Cardiac muscle cell (in vitro differentiated cells and primary cell): ENCODE measurements around the gene KCNA10. TPM values are rescaled to one million over a fixed set of nuclear protein-coding genes. Genes with fewer than 3 reads are reported as not detected.

Experiments
- DNase-seq, 2 donors: peaks; one replicate each; pipeline versions ENCODE4 v3.0.0 to v3.0.0-alpha.2; 2010 to 2017; ENCODE audit warnings: low read depth in 1 of 2, low spot score in 1 of 2
- H3K27ac ChIP-seq: fragments of 200-600 bp; sonication (generic); 2 replicates; pipeline ENCODE4 v1.5.1; 2016
- H3K27me3 ChIP-seq: fragments of 200-600 bp; sonication (generic); 2 replicates; pipeline ENCODE4 v1.6.0; 2016; ENCODE audit warnings: control low read depth
- H3K36me3 ChIP-seq: fragments of 200-600 bp; sonication (generic); 2 replicates; pipeline ENCODE4 v1.5.1; 2016; ENCODE audit warnings: control low read depth
- H3K4me1 ChIP-seq: fragments of 200-600 bp; sonication (generic); 2 replicates; pipeline ENCODE4 v1.8.1; 2017; ENCODE audit warnings: low read depth, mild to moderate bottlenecking, mixed run types
- H3K4me3 ChIP-seq: fragments of 200-600 bp; sonication (generic); 2 replicates; pipeline ENCODE4 v1.5.1; 2016; ENCODE audit warnings: mild to moderate bottlenecking
- H3K9me3 ChIP-seq: fragments of 200-600 bp; sonication (generic); 2 replicates; pipeline ENCODE4 v1.5.1; 2017; ENCODE audit warnings: low read depth, mild to moderate bottlenecking, control low read depth
- CTCF ChIP-seq: IDR thresholded peaks from 2 replicates; pipeline ENCODE4 v1.5.1; 2012; ENCODE audit warnings: low read depth, mild to moderate bottlenecking, low read length
- polyA plus RNA-seq: library from polyadenylated mRNA; unstranded; fragments of >200 nt; fragmentation: Nextera tagmentation; extraction: Ambion mirVana; gene quantifications from 2 replicates; pipeline ENCODE4 v1.2.1, GENCODE V29; 2016
- total RNA-seq: library from RNA; depleted of rRNA; stranded (reverse); fragments of >200 nt; gene quantifications from 2 replicates; pipeline ENCODE4 v1.2.3, GENCODE V29; 2016

Gene KCNA10
- total and polyA plus RNA-seq, 2 experiments from 2014 or later = not detected

DNA sequence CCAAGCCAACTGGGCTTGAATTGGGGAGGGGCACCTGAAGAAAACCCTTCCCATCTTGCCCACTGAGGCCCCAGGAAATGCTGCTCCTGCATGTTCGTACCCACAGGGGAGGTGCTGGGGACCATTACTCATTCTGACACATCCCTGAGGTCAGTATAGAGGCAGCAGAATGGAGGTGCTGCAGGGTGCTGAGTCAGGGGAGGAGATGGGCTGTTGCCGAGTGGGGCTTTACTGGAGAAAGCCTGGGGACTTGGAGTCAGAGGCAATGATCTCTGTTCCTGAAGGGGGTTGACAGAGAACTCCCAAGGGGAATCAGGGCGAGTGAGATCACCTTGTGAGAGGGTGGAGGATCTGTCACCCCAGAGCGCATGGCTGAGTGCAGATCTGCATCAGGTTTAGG lies 40.2 kb upstream of the KCNA10 start:
- TF ChIP-seq CTCF = no peak
- no peaks in the 10 kb centered on the region for H3K9me3 ChIP-seq
- H3K4me3 ChIP-seq = no peak overlapping the region
- no peak for DNase-seq
- H3K36me3 ChIP-seq = no peaks in the 10 kb centered on the region
- H3K4me1 ChIP-seq = no peaks in the 10 kb centered on the region
- no peak overlapping the region for H3K27ac ChIP-seq
- H3K27me3 ChIP-seq = peaks cover 47% of the 10 kb centered on the region

GRCh38 chr1:110557481-110557880 lies 38.5 kb upstream of the KCNA10 start:
- TF ChIP-seq CTCF = no peak
- no peaks in the 10 kb centered on the region for H3K4me1 ChIP-seq
- H3K27me3 ChIP-seq = peaks cover 64% of the 10 kb centered on the region
- no peak for DNase-seq
- no peaks in the 10 kb centered on the region for H3K9me3 ChIP-seq
- no peak overlapping the region for H3K4me3 ChIP-seq
- no peaks in the 10 kb centered on the region for H3K36me3 ChIP-seq
- H3K27ac ChIP-seq = no peak overlapping the region

DNA sequence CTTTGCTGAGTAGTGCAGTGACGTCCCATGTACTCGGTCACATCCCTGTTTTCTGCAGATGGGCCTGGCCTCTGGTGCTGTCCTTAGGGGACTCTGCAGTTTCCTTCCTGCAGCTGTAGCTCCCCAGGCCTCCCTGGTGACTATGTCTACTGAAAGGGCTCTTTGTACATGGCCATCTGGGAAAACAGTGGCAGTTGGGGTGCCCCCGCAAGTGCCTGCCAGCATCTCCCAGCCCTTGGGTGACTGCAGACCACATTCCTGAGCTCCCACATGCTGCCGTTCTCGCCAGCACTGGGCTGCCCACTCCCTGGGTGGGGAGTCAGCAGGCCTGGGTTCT lies 37.5 kb upstream of the KCNA10 start:
- DNase-seq = no peak
- no peaks in the 10 kb centered on the region for H3K9me3 ChIP-seq
- H3K27me3 ChIP-seq = peaks cover 74% of the 10 kb centered on the region
- H3K4me1 ChIP-seq = no peaks in the 10 kb centered on the region
- no peaks in the 10 kb centered on the region for H3K36me3 ChIP-seq
- H3K27ac ChIP-seq = no peak overlapping the region
- no peak overlapping the region for H3K4me3 ChIP-seq
- TF ChIP-seq CTCF = no peak

DNA sequence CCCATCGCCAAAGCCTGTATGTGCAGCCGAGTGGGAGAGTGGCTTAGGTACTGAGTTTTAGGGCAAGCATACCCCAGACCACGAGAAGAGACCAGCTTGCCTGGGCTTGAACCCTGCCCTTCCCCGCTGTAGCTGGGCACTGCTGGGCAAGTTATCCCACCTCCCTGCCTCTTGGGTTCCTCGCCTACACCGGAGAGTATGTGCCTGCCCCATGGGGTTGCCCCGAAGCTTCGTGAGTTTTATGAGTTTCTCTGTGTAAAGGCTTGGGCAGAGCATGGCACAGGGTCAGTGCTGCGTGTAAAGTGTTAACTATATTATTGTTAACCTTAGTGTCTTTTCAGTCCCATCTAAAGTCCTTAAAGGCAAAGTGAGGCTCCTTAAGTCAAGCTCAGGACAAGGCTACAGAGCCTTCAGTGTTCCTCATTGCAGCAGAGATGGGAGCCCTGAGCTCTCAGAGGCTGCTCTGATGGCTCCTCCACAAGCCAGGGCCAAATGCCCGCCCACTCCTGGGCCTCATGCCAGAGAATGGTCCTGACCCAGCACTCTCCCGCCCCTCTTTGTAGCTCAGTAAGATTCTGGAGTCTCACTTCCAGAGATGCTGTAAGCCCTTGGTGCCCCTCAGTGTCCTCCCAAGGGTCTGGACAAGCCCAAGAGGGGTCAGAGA lies 37.0 kb upstream of the KCNA10 start:
- H3K27me3 ChIP-seq = peaks cover 79% of the 10 kb centered on the region
- H3K9me3 ChIP-seq = no peaks in the 10 kb centered on the region
- DNase-seq = peak in 1 of 2 donors; percentile 63
- H3K27ac ChIP-seq = no peak overlapping the region
- no peaks in the 10 kb centered on the region for H3K4me1 ChIP-seq
- H3K4me3 ChIP-seq = no peak overlapping the region
- no peaks in the 10 kb centered on the region for H3K36me3 ChIP-seq
- TF ChIP-seq CTCF = no peak

DNA sequence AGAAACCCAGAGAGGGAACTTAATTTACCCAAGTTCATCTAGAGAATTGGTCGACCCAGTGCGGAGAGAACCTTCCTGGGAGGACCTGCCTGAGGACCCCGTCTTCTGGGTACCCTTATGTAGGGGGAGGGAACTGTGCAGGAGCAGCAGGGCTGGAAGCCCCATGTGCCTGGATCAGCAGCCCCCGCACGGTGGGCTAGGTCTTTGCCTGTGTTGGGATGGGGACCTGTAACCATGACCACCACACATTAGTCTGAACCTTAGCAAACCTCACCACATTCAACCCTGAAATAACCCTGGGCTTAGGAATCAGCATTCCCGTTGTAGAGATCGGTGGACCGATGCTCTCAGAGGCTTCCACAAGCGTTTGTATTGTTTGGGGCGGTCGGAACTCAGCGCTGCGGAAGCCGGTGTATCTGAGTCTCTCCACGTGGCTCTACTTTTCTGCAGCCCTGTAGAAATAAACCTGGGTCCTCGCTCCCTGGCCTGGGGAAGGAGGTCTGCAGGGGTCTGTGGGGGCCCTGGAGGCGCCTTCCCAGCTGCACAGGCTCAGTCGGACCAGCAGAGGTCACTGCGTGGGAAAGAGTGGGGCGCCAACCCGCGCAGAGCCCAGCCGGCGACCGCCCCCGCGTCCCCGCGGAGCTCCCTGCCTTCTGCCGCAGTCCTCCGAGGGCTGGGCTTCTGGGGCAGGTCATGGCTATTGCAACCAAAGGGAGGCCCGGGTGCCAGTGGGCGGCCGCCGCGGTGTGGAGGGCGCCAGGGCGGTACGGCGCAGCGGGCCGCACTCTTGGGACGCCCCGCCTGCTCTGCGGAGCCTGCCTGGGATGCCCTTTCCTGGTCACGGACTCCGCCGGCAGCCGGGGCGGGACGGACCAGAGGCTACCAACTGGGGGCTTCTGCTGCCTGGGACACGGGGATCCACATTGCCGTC lies 36.2 kb upstream of the KCNA10 start:
- TF ChIP-seq CTCF = peak; percentile 60
- H3K27ac ChIP-seq = no peak overlapping the region
- peak overlapping the region; percentile 14 for H3K4me3 ChIP-seq
- H3K4me1 ChIP-seq = no peaks in the 10 kb centered on the region
- no peaks in the 10 kb centered on the region for H3K36me3 ChIP-seq
- no peaks in the 10 kb centered on the region for H3K9me3 ChIP-seq
- H3K27me3 ChIP-seq = peaks cover 84% of the 10 kb centered on the region
- peak; percentile 47 to 68 for DNase-seq
